ENCODE results near the gene TERF2IP.

- no peak for TF ChIP-seq CTCF (conservative IDR thresholded peaks at IDR 0.05 in 1 of 2, IDR thresholded peaks at IDR 0.05 in 1 of 2; ENCODE audit: low read depth in 1 of 2, low read length in 2 of 2)
- no peak for TF ChIP-seq EZH2 (IDR thresholded peaks at IDR 0.05; ENCODE audit: low read length, missing control alignments)
These were observed 14.7 kb upstream of the TERF2IP start for GRCh38 chr16:75632857-75633256.

Measured in fibroblast of lung (primary cell).